ENCODE measurements around the gene TMEM61.
"Not testable (repeated sequence)": the region's sequence is repeated elsewhere in the genome, so short reads cannot be mapped to it uniquely, and the experiment has no call there.

Gene TMEM61

GRCh38 chr1:55001311-55001710 lies 20.9 kb downstream of the TMEM61 start:
- DNase-seq (ENCODE audit: low spot score), result no peak

- DNase-seq (ENCODE audit: low spot score), result no peak
Measured at GRCh38 chr1:55002686-55003085, 22.3 kb downstream of the TMEM61 start.

- DNase-seq (ENCODE audit: low spot score), result no peak
Measured at GRCh38 chr1:55005351-55006140, 25.1 kb downstream of the TMEM61 start.

- no peak for DNase-seq (ENCODE audit: low spot score)
Measured at GRCh38 chr1:55006931-55007330, 26.5 kb downstream of the TMEM61 start.

GRCh38 chr1:55007625-55008024 lies 27.2 kb downstream of the TMEM61 start:
- DNase-seq (ENCODE audit: low spot score), result no peak

- no peak for DNase-seq (ENCODE audit: low spot score)
Measured at GRCh38 chr1:55010194-55010886, 29.9 kb downstream of the TMEM61 start.

DNA sequence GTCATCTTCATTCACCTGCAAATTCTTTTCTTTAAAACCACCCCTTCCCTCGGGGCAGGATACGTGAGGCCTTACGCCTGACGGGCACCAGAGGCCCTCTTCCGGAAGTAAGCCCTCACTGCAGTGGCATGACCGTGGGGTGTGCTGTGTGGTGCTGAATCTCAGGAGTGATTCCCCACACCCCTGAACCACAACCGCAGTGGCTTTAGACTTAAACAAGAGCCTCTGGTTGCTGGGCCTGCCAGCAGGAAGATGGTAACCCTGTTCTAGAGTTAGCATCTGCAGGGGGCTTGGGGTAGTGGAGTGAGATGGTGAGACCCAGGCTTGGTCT lies 30.4 kb downstream of the TMEM61 start:
- no peak for DNase-seq (ENCODE audit: low spot score)

DNA sequence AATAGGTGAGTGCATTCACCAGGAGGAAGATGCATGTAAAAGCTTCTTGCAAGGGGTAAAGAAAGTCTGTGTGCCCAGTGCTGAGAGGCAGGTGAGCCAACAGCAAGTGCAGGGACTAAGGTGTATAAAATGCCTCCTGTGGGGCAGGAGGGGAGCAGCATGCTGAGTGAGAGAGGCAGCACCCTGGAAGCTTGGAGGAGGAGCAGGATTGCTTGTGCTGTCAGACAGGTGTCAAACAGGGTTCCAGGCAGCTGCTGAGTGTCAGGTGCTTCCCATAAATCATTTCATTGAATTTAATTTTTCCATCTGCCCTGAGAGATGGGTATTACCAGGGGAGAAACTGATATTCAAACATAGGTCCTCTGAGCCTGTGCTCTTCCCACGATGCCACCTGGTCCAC lies 32.2 kb downstream of the TMEM61 start:
- DNase-seq (ENCODE audit: low spot score), result no peak

DNA sequence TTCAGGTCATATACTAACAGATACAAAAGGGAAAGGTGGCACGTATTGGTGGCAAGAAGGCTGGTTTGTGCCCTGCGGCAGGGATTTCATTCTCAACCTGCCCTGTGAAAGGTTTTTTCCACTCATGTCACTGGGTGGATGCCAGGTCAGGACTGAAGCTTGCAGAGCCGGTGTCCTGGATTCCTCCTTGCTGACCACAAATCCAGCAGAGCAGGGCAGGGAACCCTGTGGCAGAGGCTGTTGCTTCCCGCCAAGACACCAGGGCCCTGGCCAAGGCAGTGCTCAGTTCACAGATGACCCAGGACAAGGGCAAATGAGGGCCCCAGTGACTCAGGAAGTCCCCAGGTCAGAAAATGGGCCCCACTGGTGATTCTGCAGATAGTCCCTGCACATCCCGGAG lies 34.7 kb downstream of the TMEM61 start:
- DNase-seq (ENCODE audit: low spot score), result no peak

- DNase-seq (ENCODE audit: low spot score), result no peak
Measured at GRCh38 chr1:55015731-55016620, 35.5 kb downstream of the TMEM61 start.

DNA sequence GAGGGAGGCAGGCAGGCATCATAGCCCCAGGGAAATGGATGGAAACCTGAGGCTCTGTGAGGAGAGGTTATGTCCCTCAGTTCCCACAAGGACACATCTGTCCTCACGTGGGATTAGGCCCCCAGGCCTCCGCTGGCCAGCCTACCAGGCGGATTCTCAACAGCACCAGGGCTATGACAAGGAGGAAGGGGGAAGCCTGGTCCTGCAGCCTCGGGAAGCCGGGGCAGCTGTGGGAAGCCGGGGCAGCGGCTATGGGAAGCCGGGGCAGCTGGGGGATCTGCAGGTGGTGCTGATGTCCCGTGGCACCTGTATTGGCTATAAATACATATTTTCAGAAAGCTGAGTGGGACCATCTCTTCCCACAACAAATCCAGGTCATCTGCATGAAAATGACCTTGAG lies 38.0 kb downstream of the TMEM61 start:
- no peak for DNase-seq (ENCODE audit: low spot score)

DNA sequence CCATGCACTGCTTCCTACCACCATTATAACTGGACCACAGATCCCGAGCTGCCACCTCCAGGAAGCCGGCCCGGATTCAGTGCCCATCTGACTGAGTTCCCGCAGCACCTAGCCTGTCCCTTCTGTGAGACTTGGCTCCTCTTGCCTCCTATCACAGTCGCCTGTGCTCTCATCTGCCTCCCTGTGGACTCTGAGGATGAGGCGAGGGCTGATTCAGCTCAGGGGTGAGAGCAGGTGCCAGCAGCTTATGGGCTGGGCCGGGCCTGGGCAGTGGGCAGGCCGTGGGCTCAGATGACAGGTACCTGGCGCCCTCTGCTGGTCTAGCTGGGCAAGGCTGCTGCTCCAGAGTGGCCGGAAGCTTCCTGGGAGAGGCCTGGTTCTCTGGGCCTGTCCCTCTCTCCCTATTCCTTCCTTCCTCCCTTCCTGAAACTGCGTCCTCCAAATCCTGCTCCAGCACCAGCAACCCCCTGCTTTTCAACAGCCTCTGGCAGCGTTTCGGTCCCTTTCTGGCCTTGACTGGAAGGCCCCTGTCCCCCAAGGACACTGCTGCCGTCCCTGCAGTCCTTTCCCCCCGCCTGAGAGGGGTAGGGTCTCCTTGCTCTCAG lies 41.6 kb downstream of the TMEM61 start:
- peak; percentile 62 for DNase-seq (ENCODE audit: low spot score)

GRCh38 chr1:55024163-55024562 lies 43.7 kb downstream of the TMEM61 start:
- DNase-seq (ENCODE audit: low spot score), result not testable (repeated sequence)

DNA sequence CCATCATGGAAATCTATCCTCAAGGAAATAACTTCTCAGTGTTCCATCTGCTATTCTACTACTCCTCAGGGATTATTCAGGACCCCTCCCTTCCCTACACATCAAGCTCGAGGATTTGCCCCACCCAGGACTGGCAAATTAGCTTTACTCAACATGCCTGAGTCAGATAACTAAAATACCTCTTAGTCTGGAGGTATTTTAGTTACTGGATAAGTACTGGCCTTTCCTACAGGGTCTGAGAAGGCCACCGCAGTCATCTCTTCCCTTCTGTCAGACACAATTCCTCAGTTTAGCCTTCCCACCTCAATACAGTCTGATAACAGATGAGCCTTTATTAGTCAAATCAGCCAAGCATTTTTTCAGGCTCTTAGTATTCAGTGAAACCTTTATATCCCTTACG lies 46.3 kb downstream of the TMEM61 start:
- DNase-seq (ENCODE audit: low spot score), result not testable (repeated sequence)

DNA sequence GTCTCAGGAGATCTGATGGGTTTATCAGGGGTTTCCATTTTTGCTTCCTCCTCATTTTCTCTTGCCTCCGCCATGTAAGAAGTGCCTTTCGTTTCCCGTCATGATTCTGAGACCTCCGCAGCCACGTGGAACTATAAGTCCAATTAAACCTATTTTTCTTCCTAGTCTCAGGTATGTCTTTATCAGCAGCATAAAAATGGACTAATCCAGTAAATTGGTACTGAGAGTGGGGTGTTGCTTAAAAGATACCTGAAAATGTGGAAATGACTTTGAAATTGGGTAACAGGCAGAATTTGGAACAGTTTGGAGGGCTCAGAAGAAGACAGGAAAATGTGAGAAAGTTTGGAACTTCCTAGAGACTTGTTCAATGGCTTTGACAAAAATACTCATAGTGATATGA lies 50.7 kb downstream of the TMEM61 start:
- DNase-seq (ENCODE audit: low spot score), result not testable (repeated sequence)

GRCh38 chr1:55033265-55033614 lies 52.8 kb downstream of the TMEM61 start:
- DNase-seq (ENCODE audit: low spot score), result no peak

DNA sequence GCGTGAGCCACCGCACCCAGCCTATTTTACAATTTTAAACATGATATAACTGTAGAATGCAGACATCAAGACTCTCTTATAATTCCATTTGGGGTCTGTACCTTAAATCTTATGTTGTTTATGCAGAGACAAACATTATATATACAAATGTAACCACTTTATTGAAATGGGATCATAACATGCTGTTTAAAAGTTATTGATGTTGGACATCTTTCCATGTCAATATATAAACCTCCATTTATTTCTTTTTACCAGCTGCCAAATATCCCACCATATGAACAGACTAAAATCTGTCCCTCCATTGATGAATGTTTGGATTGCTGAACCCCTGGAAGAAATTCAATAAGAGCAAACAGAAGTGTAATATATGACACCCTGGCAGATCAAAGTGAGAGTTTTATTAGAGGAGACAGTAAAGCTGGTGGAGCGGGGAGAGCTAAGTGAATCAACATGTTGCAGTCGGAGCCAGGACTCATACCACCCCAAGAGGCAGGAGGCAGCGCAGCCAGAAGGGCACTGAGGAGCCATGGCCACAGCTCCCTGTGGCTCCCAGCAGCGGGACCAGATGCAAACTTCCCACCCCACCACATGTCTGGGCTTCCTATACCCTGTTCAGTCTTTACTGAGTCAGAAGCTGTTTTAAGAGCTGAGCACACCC lies 54.2 kb downstream of the TMEM61 start:
- DNase-seq (ENCODE audit: low spot score), result no peak

DNA sequence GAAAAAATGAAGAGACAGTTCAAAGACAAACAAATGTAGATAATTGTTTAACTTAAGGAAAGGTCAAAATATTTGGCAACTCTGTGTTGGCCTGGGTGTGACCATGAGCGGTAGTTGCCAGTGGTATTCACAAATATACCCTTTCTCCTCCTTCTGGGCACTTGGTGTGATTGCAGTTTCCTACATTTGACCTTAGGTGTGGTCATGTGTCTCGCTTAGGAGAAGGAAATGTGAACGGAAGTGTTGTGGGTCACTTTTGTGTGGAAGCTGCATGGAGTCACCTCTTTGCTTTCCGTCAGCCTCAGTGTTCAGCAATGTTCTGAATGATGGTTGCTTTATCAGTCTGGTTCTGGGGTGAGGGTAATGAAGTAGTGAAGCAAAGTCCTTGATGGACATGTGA lies 55.5 kb downstream of the TMEM61 start:
- DNase-seq (ENCODE audit: low spot score), result no peak

DNA sequence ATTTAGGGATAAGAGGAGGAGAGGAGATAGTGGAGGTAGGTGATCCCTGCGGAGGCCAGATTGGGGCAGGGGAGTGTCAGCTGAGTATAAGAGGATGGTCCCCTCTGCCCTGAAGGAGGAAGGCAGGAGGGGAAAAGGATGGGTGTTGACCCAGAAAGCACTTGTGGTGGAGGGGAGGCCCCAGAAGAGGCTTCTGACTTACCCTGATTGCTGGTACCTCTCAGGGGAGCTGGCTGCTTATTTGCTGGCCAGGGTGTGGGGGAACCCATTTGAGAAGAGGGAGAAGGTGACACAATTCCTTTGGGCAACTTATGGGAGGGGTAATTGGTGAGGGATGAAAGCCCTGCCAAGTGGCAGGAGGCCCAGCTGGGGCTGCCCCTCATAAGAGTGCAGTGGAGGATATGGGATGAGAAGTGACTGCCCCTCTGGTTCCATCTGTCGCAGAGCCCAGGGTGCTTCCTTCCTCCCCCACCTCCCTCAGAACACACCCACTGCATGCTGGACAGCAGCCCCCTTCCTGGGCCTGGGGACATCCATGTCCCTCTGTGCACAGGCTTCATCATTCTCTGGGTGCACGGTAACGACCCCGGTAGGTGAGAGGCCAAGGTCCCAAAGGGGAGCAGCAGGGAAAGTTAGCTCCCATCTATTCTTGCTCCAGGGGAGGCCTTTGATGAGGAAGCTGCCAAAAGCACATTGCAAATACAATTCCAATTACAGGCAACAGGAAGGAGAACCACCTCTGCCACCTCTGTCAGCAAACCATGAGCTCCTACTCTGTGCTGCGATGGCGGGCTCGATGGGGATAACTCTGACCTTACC lies 57.5 kb downstream of the TMEM61 start:
- no peak for DNase-seq (ENCODE audit: low spot score)

DNA sequence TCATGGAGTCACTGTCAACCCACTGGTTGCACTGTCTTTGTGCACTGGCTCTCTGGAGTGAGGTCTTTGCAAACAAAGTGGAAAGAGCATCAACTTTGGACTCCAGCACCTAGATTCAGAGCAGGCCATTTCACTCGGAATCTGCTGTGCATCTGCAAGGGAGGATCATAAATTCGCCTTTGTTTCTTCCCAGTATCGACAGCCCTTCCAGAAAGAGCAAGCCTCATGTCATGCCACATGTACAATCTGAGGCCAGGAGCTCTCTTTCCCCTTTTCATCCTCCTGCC lies 58.1 kb downstream of the TMEM61 start:
- no peak for DNase-seq (ENCODE audit: low spot score)

- DNase-seq (ENCODE audit: low spot score), result no peak
Measured at GRCh38 chr1:55038974-55039341, 58.5 kb downstream of the TMEM61 start.
